Breast epithelium (tissue), 4 donors: ENCODE data around the gene GRIP2. TPM values are rescaled to one million over a fixed set of nuclear protein-coding genes. Genes with fewer than 3 reads are reported as not detected.

Experiments used
- DNase-seq, 2 donors: peaks; one replicate each; pipeline ENCODE4 v3.0.0-alpha.2; 2019; ENCODE audit warnings: low spot score in 2 of 2
- H3K27ac ChIP-seq, 2 donors: fragments of 200-600 bp; sonication (generic) in 1 of 2; one replicate each; pipeline ENCODE4 v1.5.1; 2016 to 2019; ENCODE audit warnings: mild to moderate bottlenecking in 1 of 2
- H3K27me3 ChIP-seq, 2 donors: fragments of 200-600 bp; sonication (generic) in 1 of 2; one replicate each; pipeline versions ENCODE4 v1.5.1 to v1.6.0; 2017 to 2019; ENCODE audit warnings: control low read depth in 1 of 2, mild to moderate bottlenecking in 1 of 2
- H3K36me3 ChIP-seq: fragments of 200-600 bp; one replicate; pipeline ENCODE4 v1.5.1; 2019
- H3K4me1 ChIP-seq, 2 donors: fragments of 200-600 bp; sonication (generic); one replicate each; pipeline ENCODE4 v1.5.1; 2016 to 2019; ENCODE audit warnings: control low read depth in 1 of 2
- H3K4me3 ChIP-seq, 3 donors: fragments of 200-600 bp; sonication (generic); 1 replicate in 2 of 3; 2 replicates in 1 of 3; pipeline ENCODE4 v1.5.1; 2016 to 2019; ENCODE audit warnings: mild to moderate bottlenecking in 3 of 3, moderate library complexity in 2 of 3
- H3K9me3 ChIP-seq, 2 donors: fragments of 200-600 bp; sonication (generic) in 1 of 2; one replicate each; pipeline ENCODE4 v1.5.1; 2016 to 2019; ENCODE audit warnings: control low read depth in 1 of 2
- POLR2A ChIP-seq: fragments of 450-650 bp; IDR thresholded peaks from one replicate; pipeline ENCODE4 v1.6.1; 2016; ENCODE audit warnings: antibody characterized with exemption, mild to moderate bottlenecking, moderate library complexity
- POLR2AphosphoS5 ChIP-seq, 3 donors: sonication (generic); formaldehyde crosslinking; IDR thresholded peaks; one replicate each; pipeline ENCODE4 v1.6.1; 2017; ENCODE audit warnings: antibody characterized with exemption in 3 of 3
- intact Hi-C: fragments of 100-400 bp; cut with DNase I; formaldehyde crosslinking; loops from one replicate; pipeline ENCODE4 v1.15.1; 2023; ENCODE audit warnings: low total_unique reads
- total RNA-seq, 3 donors: library from RNA; depleted of rRNA; stranded (reverse); fragments of >200 nt; gene quantifications; one replicate each; pipeline ENCODE4 v1.1.0, GENCODE V29; 2016
- TF ChIP-seq, protein P1 (sequence below), 3 donors: fragments of 450-650 bp; IDR thresholded peaks; one replicate each; pipeline ENCODE4 v1.5.1; 2016 to 2017; ENCODE audit warnings: antibody characterized with exemption in 3 of 3, mild to moderate bottlenecking in 3 of 3, moderate library complexity in 3 of 3

GRIP2 gene
- total RNA-seq, 3 donors from 2014 or later = 0.16 to 0.88 (median 0.33) TPM

GRCh38 chr3:14510838-14511622 lies 29.1 kb downstream of the GRIP2 start:
- intact Hi-C loops = no loop called here
- H3K4me1 ChIP-seq = no peaks in the 10 kb centered on the region
- H3K27me3 ChIP-seq = no peaks in the 10 kb centered on the region
- no peak overlapping the region for H3K4me3 ChIP-seq
- H3K27ac ChIP-seq = no peak overlapping the region
- no peaks in the 10 kb centered on the region for H3K9me3 ChIP-seq
- no peak for TF ChIP-seq POLR2A
- TF ChIP-seq, protein P1, sequence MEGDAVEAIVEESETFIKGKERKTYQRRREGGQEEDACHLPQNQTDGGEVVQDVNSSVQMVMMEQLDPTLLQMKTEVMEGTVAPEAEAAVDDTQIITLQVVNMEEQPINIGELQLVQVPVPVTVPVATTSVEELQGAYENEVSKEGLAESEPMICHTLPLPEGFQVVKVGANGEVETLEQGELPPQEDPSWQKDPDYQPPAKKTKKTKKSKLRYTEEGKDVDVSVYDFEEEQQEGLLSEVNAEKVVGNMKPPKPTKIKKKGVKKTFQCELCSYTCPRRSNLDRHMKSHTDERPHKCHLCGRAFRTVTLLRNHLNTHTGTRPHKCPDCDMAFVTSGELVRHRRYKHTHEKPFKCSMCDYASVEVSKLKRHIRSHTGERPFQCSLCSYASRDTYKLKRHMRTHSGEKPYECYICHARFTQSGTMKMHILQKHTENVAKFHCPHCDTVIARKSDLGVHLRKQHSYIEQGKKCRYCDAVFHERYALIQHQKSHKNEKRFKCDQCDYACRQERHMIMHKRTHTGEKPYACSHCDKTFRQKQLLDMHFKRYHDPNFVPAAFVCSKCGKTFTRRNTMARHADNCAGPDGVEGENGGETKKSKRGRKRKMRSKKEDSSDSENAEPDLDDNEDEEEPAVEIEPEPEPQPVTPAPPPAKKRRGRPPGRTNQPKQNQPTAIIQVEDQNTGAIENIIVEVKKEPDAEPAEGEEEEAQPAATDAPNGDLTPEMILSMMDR (IDR thresholded peaks at IDR 0.05) = no peak
- TF ChIP-seq POLR2AphosphoS5 (IDR thresholded peaks at IDR 0.05) = no peak
- H3K36me3 ChIP-seq = no peaks in the 10 kb centered on the region
- DNase-seq = peak in 1 of 2 donors; percentile 43

- Histone ChIP-seq H3K4me3 (no peak overlapping the region), H3K4me1 (no peaks in the 10 kb centered on the region), H3K27me3 (no peaks in the 10 kb centered on the region), H3K36me3 (no peaks in the 10 kb centered on the region), H3K27ac (no peak overlapping the region), H3K9me3 (no peaks in the 10 kb centered on the region)
- DNase-seq = peak in 1 of 2 donors; percentile 47
- no peak for TF ChIP-seq POLR2A
- TF ChIP-seq POLR2AphosphoS5 (IDR thresholded peaks at IDR 0.05) = no peak
- TF ChIP-seq, protein P1 (IDR thresholded peaks at IDR 0.05) = no peak
- intact Hi-C loops = no loop called here
These were observed 30.4 kb downstream of the GRIP2 start for GRCh38 chr3:14509796-14510100.

DNA sequence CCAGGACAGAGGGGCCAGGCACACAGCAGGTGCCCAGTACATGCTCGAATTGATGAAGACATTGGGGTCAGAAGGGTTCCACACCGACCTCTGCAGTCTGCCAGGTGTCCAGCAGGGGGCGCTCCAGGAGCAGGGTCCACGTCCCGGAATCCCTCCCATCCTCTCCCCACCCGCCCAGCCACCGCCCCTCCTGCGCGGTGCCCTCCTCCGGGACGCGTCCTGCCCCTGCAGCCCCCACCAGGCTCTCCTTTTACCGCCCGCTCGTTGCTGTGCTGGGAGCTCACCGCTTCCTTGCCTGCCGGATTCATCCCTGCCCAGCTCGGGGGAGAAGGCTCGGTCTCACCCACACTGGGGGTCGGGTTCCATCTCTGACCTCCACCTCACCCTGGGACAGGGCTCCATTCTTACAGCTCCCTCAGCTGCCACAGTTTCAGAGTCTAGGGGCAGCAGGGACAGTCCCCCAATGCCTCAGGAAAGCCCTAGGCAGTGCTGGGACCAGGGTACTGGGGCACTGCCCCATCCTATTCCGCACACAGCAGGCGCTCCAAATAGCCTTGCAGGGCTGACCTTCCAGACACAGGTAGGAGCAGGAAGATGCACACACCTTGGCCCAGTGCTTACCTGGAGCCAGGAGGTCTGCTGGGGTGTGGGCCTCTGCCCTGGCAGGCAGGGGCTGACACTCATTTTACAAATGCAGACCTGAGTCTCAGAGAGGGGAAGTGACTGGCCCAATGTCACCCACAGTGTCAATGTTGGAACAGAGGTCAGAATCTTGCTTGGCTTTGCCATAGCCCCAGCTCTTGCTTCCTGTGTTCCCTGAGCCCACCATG lies 31.0 kb downstream of the GRIP2 start:
- peak overlapping the region in 2 of 3 donors; percentile 23 to 25 for H3K4me3 ChIP-seq
- no peaks in the 10 kb centered on the region for H3K9me3 ChIP-seq
- DNase-seq = peak in 1 of 2 donors; percentile 60
- intact Hi-C loops = no loop called here
- H3K4me1 ChIP-seq = no peaks in the 10 kb centered on the region
- TF ChIP-seq POLR2AphosphoS5 (IDR thresholded peaks at IDR 0.05) = no peak
- TF ChIP-seq, protein P1 (IDR thresholded peaks at IDR 0.05) = peak; percentile 70 to 79 (median 78)
- H3K27me3 ChIP-seq = no peaks in the 10 kb centered on the region
- H3K27ac ChIP-seq = no peak overlapping the region
- no peaks in the 10 kb centered on the region for H3K36me3 ChIP-seq

DNA sequence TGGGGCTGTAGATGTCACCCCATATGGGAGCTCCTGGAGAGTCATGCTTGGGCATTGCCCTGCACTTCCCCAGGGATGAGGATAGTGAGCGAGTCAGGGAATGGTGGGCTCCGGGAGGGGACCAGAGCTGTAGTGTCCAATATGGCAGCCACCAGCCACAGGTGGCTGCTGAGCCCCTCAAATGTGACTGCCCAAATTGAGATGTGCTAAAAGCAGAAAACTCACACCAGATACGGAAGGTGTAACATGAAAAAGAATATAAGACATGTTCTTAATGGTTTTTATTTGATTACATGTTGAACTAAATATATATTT lies 31.7 kb downstream of the GRIP2 start:
- Histone ChIP-seq H3K4me3 (no peak overlapping the region), H3K36me3 (no peaks in the 10 kb centered on the region), H3K4me1 (no peaks in the 10 kb centered on the region), H3K9me3 (peaks cover 0 to 1% of the 10 kb centered on the region in 2 donors), H3K27ac (no peak overlapping the region), H3K27me3 (no peaks in the 10 kb centered on the region)
- intact Hi-C loops = no loop called here
- TF ChIP-seq, protein P1 (IDR thresholded peaks at IDR 0.05) = no peak
- TF ChIP-seq POLR2A (no peak), POLR2AphosphoS5 (IDR thresholded peaks at IDR 0.05) (no peak)
- peak in 1 of 2 donors; percentile 30 for DNase-seq
